Karpas-422 (cell line): Measurements from ENCODE around the gene SH3BP2. TPM values are rescaled to one million over a fixed set of nuclear protein-coding genes. Genes with fewer than 3 reads are reported as not detected.
A peak's percentile ranks its signal among the peaks of the same experiment; 100 is the strongest.

Experiments used
- DNase-seq: peaks from one replicate; pipeline ENCODE4 v3.0.0-alpha.2; 2015
- H2AFZ ChIP-seq: fragments of 200-600 bp; sonication (generic); 2 replicates; pipeline ENCODE4 v1.6.1; 2014; ENCODE audit warnings: antibody characterized with exemption, low read length, mixed read lengths
- H3K27ac ChIP-seq: fragments of 200-600 bp; sonication (generic); 2 replicates; pipeline ENCODE4 v1.5.1; 2014; ENCODE audit warnings: mild to moderate bottlenecking, low read length, moderate library complexity
- H3K27me3 ChIP-seq: fragments of 200-600 bp; sonication (generic); 2 replicates; pipeline ENCODE4 v1.6.1; 2014; ENCODE audit warnings: low read length, mixed read lengths
- H3K36me3 ChIP-seq: fragments of 200-600 bp; sonication (generic); 2 replicates; pipeline ENCODE4 v1.6.1; 2014; ENCODE audit warnings: low read length, mixed read lengths; ENCODE audit not compliant: insufficient read depth
- H3K4me1 ChIP-seq: fragments of 200-600 bp; sonication (generic); 2 replicates; pipeline ENCODE4 v1.6.1; 2014; ENCODE audit warnings: mild to moderate bottlenecking, low read length, mixed read lengths
- H3K4me2 ChIP-seq: fragments of 200-600 bp; sonication (generic); 2 replicates; pipeline ENCODE4 v1.6.1; 2014; ENCODE audit warnings: low read length, low read depth, mild to moderate bottlenecking; ENCODE audit not compliant: poor library complexity, severe bottlenecking
- H3K4me3 ChIP-seq: fragments of 200-600 bp; sonication (generic); 2 replicates; pipeline ENCODE4 v1.5.1; 2014; ENCODE audit warnings: mild to moderate bottlenecking, antibody characterized with exemption, low read length, mixed read lengths
- H3K79me2 ChIP-seq: fragments of 200-600 bp; sonication (generic); 2 replicates; pipeline ENCODE4 v1.6.1; 2014; ENCODE audit warnings: mild to moderate bottlenecking, low read length, mixed read lengths
- H3K9ac ChIP-seq: fragments of 200-600 bp; sonication (generic); 2 replicates; pipeline ENCODE4 v1.6.0; 2014; ENCODE audit warnings: low read length
- H3K9me2 ChIP-seq: fragments of 200-600 bp; sonication (generic), shearing (Covaris generic); replicated peaks from 2 replicates; pipeline ENCODE4 v1.6.0; 2014; ENCODE audit warnings: mild to moderate bottlenecking, low read length, moderate library complexity; ENCODE audit not compliant: insufficient read depth
- H3K9me3 ChIP-seq: fragments of 300-700, 200-600 bp; sonication (generic); 2 replicates; pipeline ENCODE4 v1.6.1; 2014; ENCODE audit warnings: low read length, mixed read lengths
- H4K20me1 ChIP-seq: fragments of 200-600 bp; sonication (generic); 2 replicates; pipeline ENCODE4 v1.6.1; 2014; ENCODE audit warnings: mild to moderate bottlenecking, antibody characterized with exemption, low read length, low read depth; ENCODE audit not compliant: insufficient read depth
- total RNA-seq: library from RNA; depleted of rRNA; stranded (reverse); fragments of >200 nt; shearing (Covaris generic); gene quantifications from 2 replicates; pipeline ENCODE4 v1.2.3, GENCODE V29; 2014; ENCODE audit warnings: low replicate concordance

SH3BP2 gene
- total RNA-seq, 1 experiment from 2014 or later: 17.2 TPM

DNA sequence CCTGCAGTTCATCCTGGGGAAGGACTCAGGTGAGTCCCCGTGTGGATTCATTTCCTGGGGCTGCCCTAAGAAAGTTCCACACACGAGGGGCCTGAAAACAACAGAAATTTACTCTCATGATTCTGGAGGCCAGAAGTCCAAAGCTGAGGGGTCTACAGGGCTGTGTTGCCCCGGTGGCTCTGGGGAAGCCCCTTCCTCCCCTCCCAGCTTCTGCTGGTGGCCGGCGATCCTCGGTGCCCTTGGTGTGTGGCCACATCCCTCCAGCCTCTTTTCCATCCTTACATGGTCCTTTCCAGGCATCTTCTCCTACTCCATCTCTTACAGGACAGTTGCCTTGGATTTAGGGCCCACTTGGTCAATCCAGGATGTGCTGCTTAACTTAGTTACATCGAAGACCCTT is 15.1 kb downstream of the SH3BP2 start:
- Histone ChIP-seq H3K9ac (no peak overlapping the region), H3K4me1 (peaks cover 70% of the 10 kb centered on the region), H4K20me1 (no peaks in the 10 kb centered on the region), H3K27ac (no peak overlapping the region), H3K9me2 (no peaks in the 10 kb centered on the region), H3K79me2 (peaks cover 4% of the 10 kb centered on the region; the same call in 1 of the 2 replicates), H3K4me2 (no peak overlapping the region), H3K36me3 (no peaks in the 10 kb centered on the region), H3K9me3 (no peaks in the 10 kb centered on the region), H3K4me3 (no peak overlapping the region), H2AFZ (no peak overlapping the region), H3K27me3 (no peaks in the 10 kb centered on the region)
- no peak for DNase-seq

- Histone ChIP-seq H3K27ac (no peak overlapping the region), H3K4me2 (no peak overlapping the region), H3K4me1 (peaks cover 84% of the 10 kb centered on the region), H3K27me3 (no peaks in the 10 kb centered on the region), H3K9me2 (no peaks in the 10 kb centered on the region), H4K20me1 (peaks cover under 1% of the 10 kb centered on the region; the same call in 1 of the 2 replicates), H3K79me2 (peaks cover 10% of the 10 kb centered on the region; the same call in 1 of the 2 replicates), H3K9me3 (no peaks in the 10 kb centered on the region), H3K36me3 (no peaks in the 10 kb centered on the region), H3K4me3 (no peak overlapping the region), H3K9ac (no peak overlapping the region), H2AFZ (no peak overlapping the region)
- no peak for DNase-seq
Observed at GRCh38 chr4:2809610-2810180, 16.8 kb downstream of the SH3BP2 start.

DNA sequence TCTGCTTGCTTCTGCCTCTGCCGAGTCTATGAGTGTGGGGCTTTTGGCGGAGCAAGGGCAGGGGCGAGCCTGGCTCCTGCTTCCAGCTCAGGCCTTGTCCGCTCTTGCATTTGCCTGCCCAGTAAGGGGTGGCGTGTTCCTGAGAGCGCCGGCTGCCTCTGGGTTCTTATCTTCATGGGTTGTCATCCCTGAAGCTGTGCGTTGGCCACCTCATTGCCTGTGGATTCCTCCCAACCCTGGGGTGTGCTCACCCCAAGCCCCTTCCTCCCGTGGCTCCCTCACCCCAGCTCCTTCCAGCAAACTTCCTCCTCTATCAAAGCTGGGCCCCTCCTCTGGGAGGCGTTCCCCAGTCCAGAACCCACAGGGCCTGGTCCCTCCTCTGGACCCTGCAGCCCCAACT is 17.5 kb downstream of the SH3BP2 start:
- Histone ChIP-seq H3K4me3 (no peak overlapping the region), H3K4me2 (no peak overlapping the region), H2AFZ (no peak overlapping the region), H4K20me1 (peaks cover 7% of the 10 kb centered on the region), H3K9me3 (no peaks in the 10 kb centered on the region), H3K27ac (no peak overlapping the region), H3K79me2 (peaks cover 10% of the 10 kb centered on the region), H3K27me3 (no peaks in the 10 kb centered on the region), H3K9me2 (no peaks in the 10 kb centered on the region), H3K4me1 (peaks cover 84% of the 10 kb centered on the region), H3K9ac (no peak overlapping the region), H3K36me3 (no peaks in the 10 kb centered on the region)
- DNase-seq: no peak

DNA sequence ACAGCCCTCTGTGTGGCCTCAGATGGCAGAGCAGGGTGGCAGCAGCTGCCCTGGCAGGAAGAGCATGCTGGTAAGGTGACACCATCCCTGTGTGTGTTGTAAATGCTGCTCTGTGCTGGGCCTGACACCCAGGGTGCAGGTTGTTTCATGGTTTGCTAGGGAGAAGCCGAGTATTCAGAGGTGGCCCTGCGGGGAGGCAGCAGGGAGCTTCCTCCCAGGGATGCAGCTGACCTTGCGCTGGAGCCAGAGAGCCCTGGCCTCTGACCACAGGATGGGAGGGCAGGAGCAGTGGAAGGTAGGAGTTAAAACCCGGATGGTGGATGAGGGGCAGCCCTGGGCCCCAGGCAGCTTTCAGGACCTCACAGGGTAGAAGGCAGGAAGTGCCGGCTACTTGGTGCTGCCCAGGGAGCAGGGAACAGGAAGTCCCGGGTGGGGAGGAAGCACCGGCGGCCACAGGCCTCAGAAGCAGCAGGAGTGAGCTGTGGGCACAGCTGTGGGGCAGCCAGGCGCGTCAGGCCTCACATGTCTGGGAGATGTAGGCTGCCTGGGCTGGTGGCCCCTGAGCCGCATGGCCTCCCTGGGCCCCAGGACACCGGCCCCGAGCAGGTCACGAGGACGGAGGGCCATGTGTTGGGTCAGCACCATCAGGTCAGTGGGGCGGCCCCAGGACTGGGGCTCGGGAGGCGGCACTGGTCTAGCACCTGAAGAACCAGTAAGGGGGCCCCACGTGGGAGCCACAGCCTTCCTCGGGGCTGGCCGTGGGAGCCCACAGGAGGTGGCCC is 19.1 kb downstream of the SH3BP2 start:
- Histone ChIP-seq H3K9me3 (no peaks in the 10 kb centered on the region), H3K9me2 (no peaks in the 10 kb centered on the region), H4K20me1 (peaks cover 12% of the 10 kb centered on the region), H3K27ac (peak overlapping the region; percentile 84), H3K27me3 (no peaks in the 10 kb centered on the region), H3K4me2 (peak overlapping the region; percentile 95), H3K4me3 (peak overlapping the region; percentile 84), H3K79me2 (peaks cover 10% of the 10 kb centered on the region), H2AFZ (peak overlapping the region; percentile 25; the same call in 1 of the 2 replicates), H3K4me1 (peaks cover 69% of the 10 kb centered on the region), H3K9ac (peak overlapping the region; percentile 85), H3K36me3 (no peaks in the 10 kb centered on the region)
- peak; percentile 86 for DNase-seq

DNA sequence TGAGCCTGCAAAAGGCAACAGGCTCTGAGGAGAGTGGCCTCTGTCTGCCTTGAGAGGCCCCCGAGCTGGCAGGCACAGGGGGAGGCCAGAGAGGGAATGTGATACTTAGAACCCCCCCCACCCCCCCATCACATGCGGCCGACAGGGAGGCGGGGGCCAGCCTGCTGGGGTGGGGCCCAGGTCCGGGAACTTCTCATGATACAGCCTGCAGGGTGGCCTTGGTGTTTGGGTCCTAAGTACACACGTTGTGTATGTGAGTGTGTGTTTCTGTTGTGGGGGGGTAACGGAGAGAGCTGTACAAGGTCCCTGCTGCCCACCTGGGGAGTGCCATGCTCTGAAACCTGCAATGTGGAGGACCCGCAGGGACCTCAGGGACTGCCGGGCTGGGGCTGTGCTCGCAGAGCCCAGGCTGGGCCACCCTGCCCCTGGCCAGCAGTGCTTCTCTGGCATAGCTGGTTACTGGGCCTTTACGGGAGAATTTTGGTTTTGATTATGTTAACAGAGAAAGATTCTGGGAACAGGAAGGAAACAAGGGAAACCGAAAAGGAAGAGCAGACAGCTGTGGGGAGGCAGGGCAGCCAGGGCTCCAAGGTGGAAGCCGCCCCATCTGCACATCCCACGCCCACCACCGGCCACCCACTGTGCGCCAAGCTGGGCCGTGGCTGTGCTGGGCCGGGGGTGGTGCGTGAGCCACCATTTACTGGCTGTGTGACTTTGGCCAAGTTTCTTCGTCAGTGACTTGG is 19.9 kb downstream of the SH3BP2 start:
- peak overlapping the region; percentile 84 for H3K4me3 ChIP-seq
- H4K20me1 ChIP-seq: peaks cover 17% of the 10 kb centered on the region
- no peaks in the 10 kb centered on the region for H3K9me2 ChIP-seq
- no peaks in the 10 kb centered on the region for H3K36me3 ChIP-seq
- H3K27ac ChIP-seq: peak overlapping the region; percentile 84
- H3K79me2 ChIP-seq: peaks cover 10% of the 10 kb centered on the region
- no peaks in the 10 kb centered on the region for H3K27me3 ChIP-seq
- 0 out of 2 replicates have a peak overlapping the region, but pooled peaks have one; percentile 25 for H2AFZ ChIP-seq
- no peaks in the 10 kb centered on the region for H3K9me3 ChIP-seq
- no peak for DNase-seq
- peak overlapping the region; percentile 95 for H3K4me2 ChIP-seq
- H3K4me1 ChIP-seq: peaks cover 67% of the 10 kb centered on the region
- peak overlapping the region; percentile 85 for H3K9ac ChIP-seq

- Histone ChIP-seq H3K4me3 (peak overlapping the region; percentile 84), H3K27me3 (no peaks in the 10 kb centered on the region), H3K79me2 (peaks cover 15% of the 10 kb centered on the region), H3K9me2 (no peaks in the 10 kb centered on the region), H3K36me3 (no peaks in the 10 kb centered on the region), H3K27ac (peak overlapping the region; percentile 84), H3K9ac (peak overlapping the region; percentile 85), H4K20me1 (peaks cover 17% of the 10 kb centered on the region), H3K4me2 (peak overlapping the region; percentile 95), H3K4me1 (peaks cover 63% of the 10 kb centered on the region), H2AFZ (no peak overlapping the region), H3K9me3 (no peaks in the 10 kb centered on the region)
- DNase-seq: peak; percentile 58
Observed at GRCh38 chr4:2813446-2814405, 20.8 kb downstream of the SH3BP2 start.

- H3K4me2 ChIP-seq: peak overlapping the region; percentile 95
- peaks cover 62% of the 10 kb centered on the region for H3K4me1 ChIP-seq
- H3K27ac ChIP-seq: peak overlapping the region; percentile 84
- H3K36me3 ChIP-seq: no peaks in the 10 kb centered on the region
- peak overlapping the region; percentile 84; the same call in 1 of the 2 replicates for H3K4me3 ChIP-seq
- no peak for DNase-seq
- H3K27me3 ChIP-seq: no peaks in the 10 kb centered on the region
- H3K9ac ChIP-seq: peak overlapping the region; percentile 85
- no peak overlapping the region for H2AFZ ChIP-seq
- peaks cover 26% of the 10 kb centered on the region for H3K79me2 ChIP-seq
- H4K20me1 ChIP-seq: peaks cover 21% of the 10 kb centered on the region
- H3K9me2 ChIP-seq: no peaks in the 10 kb centered on the region
- no peaks in the 10 kb centered on the region for H3K9me3 ChIP-seq
Observed at GRCh38 chr4:2814627-2815270, 21.9 kb downstream of the SH3BP2 start.
